SKM-1 (cell line): ENCODE data around the gene TMCO1.
A peak's percentile ranks its signal among the peaks of the same experiment; 100 is the strongest.
"Not testable (repeated sequence)": the region's sequence is repeated elsewhere in the genome, so short reads cannot be mapped to it uniquely, and the experiment has no call there.

Experiments used
- DNase-seq: peaks from one replicate; lab custom pipeline; 2025; ENCODE audit not compliant: unreplicated experiment; lab: John Stamatoyannopoulos, UW

The TMCO1 gene

GRCh38 chr1:165747632-165748447 is 20.8 kb downstream of the TMCO1 start:
- DNase-seq = no peak

- DNase-seq = not testable (repeated sequence)
Measured at GRCh38 chr1:165744913-165745312, 23.8 kb downstream of the TMCO1 start.

DNA sequence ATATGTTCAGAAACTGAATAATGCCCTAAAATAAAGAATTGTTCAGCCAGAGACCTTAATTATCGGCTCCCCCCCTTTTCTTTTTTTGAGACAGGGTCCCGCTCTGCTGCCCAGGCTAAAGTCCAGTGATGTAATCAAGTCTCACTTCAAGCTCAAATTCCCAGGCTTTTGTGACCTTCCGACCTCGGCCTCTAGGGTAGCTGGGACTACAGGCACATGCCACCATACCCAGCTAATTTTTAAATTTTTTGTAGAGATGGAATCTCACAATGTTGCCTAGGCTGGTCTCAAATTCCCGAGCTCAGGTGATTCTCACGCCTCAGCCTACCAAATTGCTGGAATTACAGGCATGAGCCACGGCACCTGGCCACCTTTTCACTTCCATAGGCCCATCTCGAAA is 26.5 kb downstream of the TMCO1 start:
- DNase-seq = no peak

GRCh38 chr1:165738794-165739193 is 29.9 kb downstream of the TMCO1 start:
- no peak for DNase-seq

DNA sequence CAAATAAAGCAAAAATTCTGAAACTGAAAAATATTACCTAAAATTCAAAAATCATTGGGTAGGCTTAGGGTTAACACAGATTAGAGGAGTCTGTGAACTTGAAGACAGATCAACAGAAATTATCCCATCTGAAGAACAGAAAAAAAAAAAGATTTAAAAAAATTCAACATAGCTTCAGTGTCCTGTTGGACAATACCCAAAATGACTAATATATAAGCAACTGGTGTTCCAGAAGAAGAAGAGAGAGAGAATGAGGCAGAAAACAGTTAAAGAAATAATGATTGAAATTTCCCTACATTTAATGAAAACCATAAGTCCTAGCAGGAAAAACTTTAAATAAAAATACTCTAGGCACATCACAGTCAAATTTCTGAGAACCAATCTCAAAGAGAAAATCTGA is 31.5 kb downstream of the TMCO1 start:
- no peak for DNase-seq

DNA sequence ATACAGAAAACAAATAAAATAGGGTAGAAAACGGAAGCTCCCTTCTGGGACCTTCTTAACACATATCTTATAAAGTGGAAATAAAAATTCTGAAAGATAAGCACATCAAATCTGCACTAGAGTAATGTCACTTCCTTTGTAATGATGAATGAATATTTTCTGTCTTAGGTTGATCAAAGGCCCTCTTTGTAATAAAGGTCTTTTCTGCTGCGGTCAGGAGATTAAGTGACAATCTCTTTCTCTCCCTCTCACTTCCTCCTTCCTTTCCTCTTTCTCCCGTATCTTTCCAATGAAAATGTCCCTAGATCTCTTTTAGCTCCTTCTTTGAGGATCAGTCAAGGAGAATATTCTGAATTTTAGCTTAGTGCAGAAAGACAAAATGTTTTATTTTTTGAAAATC is 33.8 kb downstream of the TMCO1 start:
- DNase-seq = no peak

DNA sequence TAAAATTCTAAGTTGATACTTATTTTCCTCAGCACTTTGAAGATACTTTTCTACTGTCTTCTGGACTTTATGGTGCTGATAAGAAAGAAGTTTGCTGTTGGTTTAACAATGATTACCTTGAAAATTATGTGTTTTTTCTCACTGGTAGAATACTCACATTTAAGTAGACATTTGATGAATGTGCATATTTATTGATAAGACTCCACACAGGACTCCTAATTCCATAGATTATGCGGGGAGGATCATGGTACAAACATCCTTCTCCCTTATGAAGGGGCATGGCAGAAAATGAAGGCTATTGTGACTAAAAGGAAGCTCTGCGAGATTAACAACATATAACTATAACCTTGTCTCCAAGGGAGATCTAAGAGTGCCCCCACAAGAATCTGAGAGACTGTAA is 41.8 kb downstream of the TMCO1 start:
- no peak for DNase-seq

- DNase-seq = no peak
Measured at GRCh38 chr1:165726169-165726568, 42.5 kb downstream of the TMCO1 start.

DNA sequence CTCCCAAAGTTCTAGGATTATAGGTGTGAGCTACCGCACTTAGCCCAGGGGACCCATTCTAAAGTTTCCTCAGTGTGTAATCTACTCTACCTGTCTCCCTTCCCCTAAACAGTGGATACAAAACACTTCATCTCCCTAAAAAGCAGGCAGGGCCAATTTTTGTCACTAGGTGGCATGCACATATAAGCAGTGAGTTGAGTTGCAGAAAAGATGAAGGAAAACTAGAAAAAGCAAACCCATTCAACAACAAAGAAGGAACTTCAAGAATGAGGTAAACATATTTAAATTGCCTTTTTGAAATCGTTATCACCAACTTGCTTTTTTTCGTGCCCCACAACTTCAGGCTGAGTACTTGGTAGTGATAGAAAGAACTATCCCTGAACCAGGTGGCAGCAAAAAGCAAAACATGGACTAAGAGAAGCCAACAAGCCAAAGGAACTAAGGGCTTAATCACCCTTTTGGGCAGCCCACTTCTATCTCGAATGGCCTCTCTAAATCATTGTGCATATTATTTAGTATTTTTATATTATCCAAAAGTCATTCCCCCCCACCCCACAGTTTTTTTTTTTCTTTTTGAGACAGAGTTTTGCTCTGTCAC is 50.7 kb downstream of the TMCO1 start:
- DNase-seq = peak; percentile 68

GRCh38 chr1:165716265-165717051 is 52.2 kb downstream of the TMCO1 start:
- not testable (repeated sequence) for DNase-seq

GRCh38 chr1:165712764-165713163 is 55.9 kb downstream of the TMCO1 start:
- DNase-seq = no peak

- no peak for DNase-seq
Measured at GRCh38 chr1:165707984-165708706, 60.5 kb downstream of the TMCO1 start.

DNA sequence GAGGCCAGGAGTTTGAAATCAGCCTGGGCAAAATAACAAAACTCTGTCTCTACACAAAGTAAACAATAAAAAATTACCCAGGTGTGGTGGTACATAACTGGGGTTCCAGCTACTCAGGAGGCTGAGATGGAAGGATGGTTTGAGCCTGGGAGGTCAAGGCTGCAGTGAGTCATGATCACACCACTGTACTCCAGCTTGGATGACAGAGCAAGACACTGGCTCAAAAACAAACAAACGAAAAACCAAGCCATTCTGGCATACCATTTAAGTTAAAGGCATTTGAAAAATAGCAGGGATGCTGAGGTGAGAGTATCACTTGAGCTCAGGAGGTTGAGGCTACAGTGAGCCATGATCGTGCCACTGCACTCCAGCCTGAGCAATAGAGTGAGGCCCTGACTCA is 65.0 kb downstream of the TMCO1 start:
- no peak for DNase-seq

DNA sequence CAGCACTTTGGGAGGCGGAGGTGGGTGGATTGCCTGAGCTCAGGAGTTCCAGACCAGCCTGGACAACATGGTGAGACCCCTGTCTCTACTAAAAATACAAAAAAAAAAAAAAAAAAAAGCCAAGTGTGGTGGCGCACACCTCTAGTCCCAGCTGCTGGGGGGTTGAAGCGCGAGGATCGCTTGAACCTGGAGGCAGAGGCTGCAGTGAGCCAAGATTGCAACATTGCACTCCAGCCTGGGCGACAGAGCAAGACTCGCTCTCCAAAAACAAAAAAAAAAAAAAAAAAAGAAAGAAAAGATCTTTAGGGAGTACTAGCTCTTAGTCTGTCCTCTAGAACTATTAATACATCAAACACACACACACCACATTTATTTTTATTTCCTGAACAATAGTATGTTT is 66.7 kb downstream of the TMCO1 start:
- not testable (repeated sequence) for DNase-seq

DNA sequence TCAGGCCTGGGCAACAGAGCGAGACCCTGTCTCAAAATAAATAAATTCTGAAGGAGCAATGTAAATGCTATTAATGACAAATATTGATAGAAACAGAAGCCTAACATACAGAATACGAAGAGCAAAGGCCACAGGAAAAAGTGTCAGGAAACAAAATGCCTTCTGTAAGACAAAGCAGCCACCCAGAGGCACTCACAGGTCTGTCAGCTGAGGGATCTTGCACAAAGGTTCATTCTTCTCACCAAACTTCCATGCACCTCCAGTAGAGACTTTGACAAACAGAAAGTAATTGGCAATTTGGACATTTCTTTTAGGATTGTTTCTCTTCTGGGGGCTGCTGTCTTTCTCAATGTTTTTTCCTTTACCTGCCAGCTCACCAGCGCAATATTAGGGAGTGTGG is 69.1 kb downstream of the TMCO1 start:
- no peak for DNase-seq

DNA sequence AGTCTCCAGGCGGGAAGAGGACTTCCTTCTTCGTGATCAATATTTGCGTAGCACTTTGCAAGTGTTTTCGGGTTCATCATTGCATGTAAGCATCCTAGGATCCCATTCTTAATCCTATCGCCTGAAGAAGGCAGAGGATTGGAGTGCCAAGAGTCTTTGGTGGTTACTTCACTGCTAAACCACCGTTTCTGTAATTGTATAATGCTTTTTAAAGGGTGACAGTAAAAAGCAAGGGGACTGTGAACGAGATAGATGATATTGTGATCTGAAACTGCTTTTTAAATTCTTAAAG is 70.0 kb downstream of the TMCO1 start:
- no peak for DNase-seq

- DNase-seq = peak; percentile 94
Measured at GRCh38 chr1:165697881-165698760, 70.5 kb downstream of the TMCO1 start, which contains the start of gene ALDH9A1. TSS of gene ALDH9A1 (minus strand) at chr1:165698562. CDS start at chr1:165698558, 4 bp downstream.

GRCh38 chr1:165697491-165697880 is 71.2 kb downstream of the TMCO1 start:
- no peak for DNase-seq

GRCh38 chr1:165696625-165697100 is 72.0 kb downstream of the TMCO1 start:
- no peak for DNase-seq

DNA sequence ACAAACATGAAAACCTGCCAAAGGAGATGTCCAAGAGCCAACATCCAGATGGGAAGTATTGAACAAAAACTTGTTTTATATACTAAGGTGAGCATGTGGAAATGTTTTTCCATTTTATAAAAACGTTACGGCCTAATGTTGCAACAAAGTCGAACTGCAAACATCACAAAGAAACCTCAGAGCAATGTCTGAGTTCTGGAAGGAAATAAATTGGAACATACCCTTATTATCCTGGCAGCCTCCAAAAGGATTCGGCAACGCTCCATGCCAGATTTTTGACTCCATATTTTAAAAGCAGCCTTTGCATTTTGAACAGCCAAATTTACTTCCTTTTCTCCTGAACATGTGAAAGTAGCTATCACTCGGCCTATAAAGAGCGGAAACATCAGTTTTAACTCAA is 73.6 kb downstream of the TMCO1 start:
- DNase-seq = no peak
